AG04450 (cell line): Measurements from ENCODE around the gene EMX2. TPM values are rescaled to one million over a fixed set of nuclear protein-coding genes. Genes with fewer than 3 reads are reported as not detected.

Source experiments
- CTCF ChIA-PET: fragments of 300-600, 350-600 bp; formaldehyde crosslinking; extraction: SDS; loops from one replicate; lab custom pipeline; 2022; ENCODE audit warnings: antibody characterized with exemption, inconsistent platforms; lab: Charles Lee
- POLR2A ChIA-PET: fragments of 350-600 bp; formaldehyde crosslinking; extraction: SDS; loops from one replicate; lab custom pipeline; 2021; ENCODE audit warnings: antibody characterized with exemption, inconsistent platforms; lab: Yijun Ruan, JAX
- DNase-seq: peaks from one replicate; pipeline ENCODE4 v3.0.0-alpha.2; 2011; ENCODE audit warnings: low read depth, low spot score
- H3K27ac ChIP-seq: one replicate; pipeline ENCODE4 v1.5.1; 2012; ENCODE audit warnings: low read depth, low read length, control low read depth
- H3K27me3 ChIP-seq: one replicate; pipeline ENCODE4 v1.6.0; 2012; ENCODE audit warnings: low read length; ENCODE audit not compliant: control insufficient read depth, insufficient read depth
- H3K4me3 ChIP-seq: 2 replicates; pipeline ENCODE4 v1.5.1; 2011; ENCODE audit warnings: mild to moderate bottlenecking, low read depth, low read length, control low read depth
- H3K9me3 ChIP-seq: 2 replicates; pipeline ENCODE4 v1.5.1; 2012; ENCODE audit warnings: low read length; ENCODE audit not compliant: control insufficient read depth, insufficient read depth
- polyA plus RNA-seq: library from polyadenylated mRNA; depleted of rRNA; stranded (reverse); fragments of >200 nt; gene quantifications from 2 replicates; pipeline ENCODE4 v1.2.3, GENCODE V29; 2011
- TF ChIP-seq, protein P1 (sequence below): IDR thresholded peaks from 2 replicates; pipeline ENCODE4 v1.5.1; 2011; ENCODE audit warnings: low read depth, low read length, control low read depth, inconsistent platforms

The EMX2 gene
- polyA plus RNA-seq, 1 experiment, result not detected

DNA sequence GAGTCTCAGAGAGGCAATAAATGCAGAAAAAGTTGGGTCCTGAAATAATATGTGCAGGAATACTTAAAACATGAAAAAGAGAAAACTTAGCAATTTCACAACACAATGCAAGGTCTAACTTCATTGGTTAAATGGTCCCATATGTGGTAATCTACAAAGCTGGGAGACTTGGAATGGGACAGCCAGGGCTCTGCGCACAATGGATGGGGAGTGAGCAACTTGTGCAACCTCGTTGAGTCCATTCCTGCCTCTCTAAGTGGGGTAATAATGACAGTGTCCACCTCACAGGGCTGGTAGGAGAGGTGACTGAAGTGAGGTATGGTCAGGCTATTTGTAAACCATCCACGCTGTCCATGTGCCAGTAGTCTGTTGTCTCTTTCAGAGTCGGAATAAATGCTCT lies 11.8 kb upstream of the EMX2 start:
- no peak for DNase-seq
- no peak overlapping the region for H3K27ac ChIP-seq

DNA sequence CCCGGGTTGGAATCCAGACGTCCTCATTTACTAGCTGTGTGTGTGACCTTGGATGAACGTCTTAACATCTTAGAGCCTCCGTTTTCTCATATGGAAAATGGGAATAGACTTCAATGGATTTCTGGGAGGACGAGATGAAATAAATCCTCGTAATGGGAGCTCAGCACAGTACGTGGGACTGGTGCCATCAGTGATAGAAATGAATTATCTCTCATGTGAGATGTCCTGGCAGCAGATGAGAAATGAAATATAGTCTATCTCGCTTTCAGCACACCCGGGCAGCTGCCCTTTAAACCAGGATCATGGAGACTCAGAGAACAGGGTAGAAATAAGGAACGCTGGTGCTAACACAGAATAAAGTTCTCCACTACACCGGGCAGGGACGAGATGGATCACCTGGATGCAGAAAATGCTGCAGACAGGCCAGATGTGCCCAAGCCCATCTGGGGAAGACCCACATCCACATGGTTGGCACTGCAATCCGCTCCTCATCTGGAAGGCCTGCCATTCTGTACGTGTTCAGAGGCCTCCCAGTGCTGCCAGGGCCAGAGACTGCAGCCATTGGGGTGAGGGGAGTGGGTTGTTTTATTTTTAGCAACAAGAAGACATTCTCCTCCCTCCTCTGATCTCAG lies 11.1 kb upstream of the EMX2 start:
- TF ChIP-seq, protein P1, sequence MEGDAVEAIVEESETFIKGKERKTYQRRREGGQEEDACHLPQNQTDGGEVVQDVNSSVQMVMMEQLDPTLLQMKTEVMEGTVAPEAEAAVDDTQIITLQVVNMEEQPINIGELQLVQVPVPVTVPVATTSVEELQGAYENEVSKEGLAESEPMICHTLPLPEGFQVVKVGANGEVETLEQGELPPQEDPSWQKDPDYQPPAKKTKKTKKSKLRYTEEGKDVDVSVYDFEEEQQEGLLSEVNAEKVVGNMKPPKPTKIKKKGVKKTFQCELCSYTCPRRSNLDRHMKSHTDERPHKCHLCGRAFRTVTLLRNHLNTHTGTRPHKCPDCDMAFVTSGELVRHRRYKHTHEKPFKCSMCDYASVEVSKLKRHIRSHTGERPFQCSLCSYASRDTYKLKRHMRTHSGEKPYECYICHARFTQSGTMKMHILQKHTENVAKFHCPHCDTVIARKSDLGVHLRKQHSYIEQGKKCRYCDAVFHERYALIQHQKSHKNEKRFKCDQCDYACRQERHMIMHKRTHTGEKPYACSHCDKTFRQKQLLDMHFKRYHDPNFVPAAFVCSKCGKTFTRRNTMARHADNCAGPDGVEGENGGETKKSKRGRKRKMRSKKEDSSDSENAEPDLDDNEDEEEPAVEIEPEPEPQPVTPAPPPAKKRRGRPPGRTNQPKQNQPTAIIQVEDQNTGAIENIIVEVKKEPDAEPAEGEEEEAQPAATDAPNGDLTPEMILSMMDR, result no peak
- CTCF ChIA-PET, result no interaction called here
- DNase-seq, result no peak
- Histone ChIP-seq H3K27ac (no peak overlapping the region), H3K4me3 (no peak overlapping the region), H3K9me3 (no peaks in the 10 kb centered on the region; the same call in 1 of the 2 replicates), H3K27me3 (peaks cover 51% of the 10 kb centered on the region)
- POLR2A ChIA-PET, result no interaction called here

More for the DNA sequence above, 11.8 kb upstream of the EMX2 start:
- H3K4me3 ChIP-seq, result no peak overlapping the region
- H3K27me3 ChIP-seq, result peaks cover 44% of the 10 kb centered on the region
- H3K9me3 ChIP-seq, result no peaks in the 10 kb centered on the region; the same call in 1 of the 2 replicates
- ChIA-PET POLR2A (no interaction called here), CTCF (no interaction called here)
- TF ChIP-seq, protein P1, result no peak

DNA sequence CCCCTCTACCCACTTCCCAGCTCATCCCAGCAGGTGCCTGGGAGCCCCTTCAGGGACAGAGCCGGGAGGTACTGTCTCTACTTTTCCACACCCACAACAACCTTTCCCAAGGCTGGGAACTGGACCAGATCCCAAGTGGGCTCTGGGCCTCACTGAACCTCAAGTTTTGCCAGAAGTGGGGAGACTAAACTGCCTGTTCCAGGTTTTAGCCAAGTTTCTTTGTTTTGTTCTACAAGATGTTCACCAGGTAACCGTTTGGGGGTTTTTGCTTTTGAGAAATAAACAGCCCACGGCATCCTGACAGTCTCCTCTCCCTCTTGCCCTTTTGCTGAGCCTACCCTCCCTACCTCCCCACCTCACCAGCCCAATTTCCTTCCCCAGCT lies 10.6 kb upstream of the EMX2 start:
- POLR2A ChIA-PET, result no interaction called here
- no peaks in the 10 kb centered on the region; the same call in 1 of the 2 replicates for H3K9me3 ChIP-seq
- no peak for DNase-seq
- no peak overlapping the region for H3K27ac ChIP-seq
- H3K4me3 ChIP-seq, result no peak overlapping the region
- TF ChIP-seq, protein P1, result no peak
- H3K27me3 ChIP-seq, result peaks cover 56% of the 10 kb centered on the region
- CTCF ChIA-PET, result interaction anchor here (2.2 kb wide), 1 partner anchor 315 kb away, joined by 8 read pairs; no protein-coding TSS in a partner anchor

DNA sequence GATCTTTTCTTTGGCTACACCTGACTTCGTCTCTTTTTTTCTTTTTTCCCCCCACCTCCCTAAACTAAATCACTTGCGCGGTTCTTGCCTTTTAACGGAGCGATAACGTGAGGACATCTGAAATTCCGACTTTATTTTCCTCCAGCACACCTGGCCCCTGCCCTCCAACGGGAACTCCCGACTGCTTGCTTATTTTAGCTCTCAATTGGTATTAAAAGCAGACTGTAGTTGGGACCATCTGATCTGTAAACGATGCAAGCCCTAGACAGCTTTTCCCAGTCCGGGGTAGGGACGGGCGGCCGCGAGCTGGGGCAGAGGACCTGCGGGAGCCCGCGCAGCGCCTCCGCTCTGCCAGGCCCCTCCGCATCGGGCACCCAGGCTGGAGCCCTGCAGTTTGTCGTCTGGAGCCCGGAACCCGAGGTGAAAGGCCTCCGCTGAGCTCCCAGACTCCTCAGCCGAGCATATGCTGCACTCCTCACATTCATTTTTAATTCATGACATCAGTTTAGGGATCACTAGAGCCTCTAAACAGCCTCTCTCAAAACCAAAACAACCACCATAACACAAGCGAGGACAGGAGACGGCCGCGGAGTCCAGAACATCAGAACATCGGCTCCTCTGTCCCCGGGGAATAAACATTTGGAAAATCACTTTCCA lies 10.0 kb upstream of the EMX2 start:
- TF ChIP-seq, protein P1, result no peak
- CTCF ChIA-PET, result interaction anchor here (0.9 to 2.2 kb wide), 3 partner anchors 36 to 927 kb away, joined by 3 to 8 read pairs (median 8); no protein-coding TSS in a partner anchor
- no peaks in the 10 kb centered on the region; the same call in 1 of the 2 replicates for H3K9me3 ChIP-seq
- no peak for DNase-seq
- peaks cover 61% of the 10 kb centered on the region for H3K27me3 ChIP-seq
- H3K27ac ChIP-seq, result no peak overlapping the region
- POLR2A ChIA-PET, result no interaction called here
- no peak overlapping the region for H3K4me3 ChIP-seq
